ENCODE measurements around the gene ACTBL2. TPM values are rescaled to one million over a fixed set of nuclear protein-coding genes. Genes with fewer than 3 reads are reported as not detected.
"Not testable (repeated sequence)": the region's sequence is repeated elsewhere in the genome, so short reads cannot be mapped to it uniquely, and the experiment has no call there.

The ACTBL2 gene
- polyA plus RNA-seq, 3 donors = not detected

DNA sequence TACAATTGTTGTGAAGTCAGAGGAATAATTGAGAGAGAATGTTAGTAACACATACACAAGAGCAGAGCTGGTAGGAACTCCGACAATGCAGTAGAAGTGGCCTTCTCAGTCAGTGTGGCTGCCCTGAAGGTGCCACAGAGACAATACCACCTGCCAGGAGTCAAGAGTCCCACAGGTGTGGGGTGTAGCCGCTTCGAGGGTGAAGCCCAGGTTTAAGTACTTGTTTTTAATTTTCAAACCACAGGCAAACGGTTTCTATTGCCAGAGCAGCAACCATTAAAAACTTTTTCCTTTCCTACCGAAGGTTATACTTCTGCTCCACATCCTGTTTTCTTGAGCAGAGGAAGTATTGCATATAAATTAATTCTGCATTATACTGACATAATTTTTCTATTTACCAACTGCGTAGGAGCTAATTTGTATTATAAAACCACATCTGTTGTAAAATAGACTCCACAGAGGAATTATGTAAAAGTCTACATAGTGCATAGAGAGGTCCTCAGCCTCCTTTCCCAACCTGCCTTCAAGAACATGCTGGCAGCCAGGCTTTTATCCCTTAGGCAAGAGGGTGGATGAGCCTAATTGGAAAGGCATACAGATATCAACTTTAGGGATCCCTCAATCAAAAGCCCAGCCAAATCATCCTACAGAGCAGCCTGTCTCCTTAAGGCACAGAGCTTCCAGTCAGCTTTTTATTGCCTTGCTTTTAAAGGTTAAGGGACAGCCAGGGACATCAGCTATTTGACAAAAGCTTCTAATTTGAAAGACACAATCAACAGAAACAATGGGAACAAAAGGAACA lies 12.9 kb upstream of the ACTBL2 start:
- DNase-seq (ENCODE audit: low read depth in 3 of 3, low spot score in 2 of 3) = no peak

DNA sequence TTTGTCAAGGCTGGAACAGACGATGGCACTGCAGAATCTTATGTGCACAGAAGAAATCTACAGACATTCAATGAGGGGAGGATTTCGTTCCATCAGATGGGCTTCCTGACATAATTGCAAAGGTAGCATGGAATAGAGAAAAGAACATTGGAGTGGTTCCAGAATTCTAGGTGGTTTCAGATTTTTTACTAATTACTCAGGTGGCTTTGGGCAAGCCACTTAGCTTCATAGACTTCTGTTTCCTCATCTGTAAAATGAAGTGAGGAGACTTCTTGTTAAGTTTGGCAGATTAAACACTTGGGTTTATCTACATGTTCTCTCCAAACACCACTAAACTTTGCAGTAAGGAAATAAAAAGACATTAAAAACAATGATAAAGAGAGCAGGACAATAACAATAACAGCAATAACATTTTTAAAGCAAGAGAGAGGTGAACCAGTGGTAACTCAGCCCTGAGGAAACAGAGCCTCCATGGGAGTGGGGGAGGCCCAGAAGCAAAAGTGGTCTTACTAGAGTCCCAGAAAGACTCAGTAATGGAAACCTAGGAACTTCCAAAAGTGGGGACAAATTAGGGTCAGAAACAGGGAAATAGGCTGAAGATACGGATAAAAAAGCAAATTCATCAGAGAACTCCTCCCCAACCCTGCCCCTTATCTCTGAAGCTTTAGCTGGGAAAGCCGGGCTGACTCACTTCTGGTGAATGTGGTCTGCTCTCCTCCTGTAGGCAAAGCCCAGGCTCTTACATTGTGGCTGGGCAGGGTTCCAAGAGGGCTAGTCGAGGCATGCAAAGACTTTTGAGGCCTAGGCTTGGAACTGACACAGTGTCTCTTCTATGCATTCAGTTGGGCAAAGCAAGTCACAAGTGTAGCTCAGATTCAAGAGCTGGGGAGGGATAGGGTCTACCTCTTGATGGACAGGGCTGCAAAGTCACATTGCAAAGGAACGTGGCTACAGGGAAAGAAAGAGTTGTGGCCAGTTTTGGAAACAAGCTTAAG lies 11.8 kb upstream of the ACTBL2 start:
- no peak for DNase-seq (ENCODE audit: low read depth in 3 of 3, low spot score in 2 of 3)

DNA sequence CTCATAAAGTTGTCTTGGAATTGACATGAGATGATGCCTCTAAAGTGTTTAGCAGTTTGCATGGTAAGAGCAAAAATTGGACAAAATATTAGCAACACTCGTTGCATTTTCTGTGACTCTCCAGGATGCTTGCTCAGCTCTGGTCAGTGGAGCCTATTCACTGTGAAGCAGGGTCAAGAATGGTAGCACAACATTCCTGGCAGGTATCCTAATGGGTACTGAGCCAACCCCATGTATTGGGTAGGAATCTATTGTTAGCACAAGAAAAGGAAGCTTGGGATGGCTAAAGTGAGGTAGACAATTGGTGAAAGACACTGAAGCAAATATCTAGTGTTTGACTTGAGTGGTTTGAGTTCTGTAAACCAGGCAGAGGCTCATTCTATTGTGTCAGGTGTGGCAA lies 10.4 kb upstream of the ACTBL2 start:
- no peak for DNase-seq (ENCODE audit: low read depth in 3 of 3, low spot score in 2 of 3)

DNA sequence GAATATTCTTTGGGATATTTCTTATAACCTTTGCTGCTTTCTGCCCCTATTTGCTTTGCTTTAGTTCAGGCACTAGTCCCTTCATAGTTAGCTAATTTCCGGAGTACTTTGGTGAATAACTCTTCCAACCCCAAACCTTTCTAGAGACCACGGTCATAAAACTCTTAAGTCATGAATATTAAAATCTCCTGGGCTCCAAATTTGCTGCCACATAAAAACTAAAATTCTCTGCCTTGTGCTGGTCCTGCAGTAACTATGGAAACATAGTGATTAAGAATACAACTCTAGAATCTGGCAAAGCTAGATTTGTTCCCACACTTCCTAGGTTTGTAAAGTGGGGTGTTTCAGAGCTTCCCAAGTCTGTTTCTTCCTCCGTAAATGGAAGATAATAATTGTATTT lies 10.0 kb upstream of the ACTBL2 start:
- no peak for DNase-seq (ENCODE audit: low read depth in 3 of 3, low spot score in 2 of 3)

- no peak for DNase-seq (ENCODE audit: low read depth in 3 of 3, low spot score in 2 of 3)
These were observed 8.9 kb upstream of the ACTBL2 start for GRCh38 chr5:57491369-57491965.

DNA sequence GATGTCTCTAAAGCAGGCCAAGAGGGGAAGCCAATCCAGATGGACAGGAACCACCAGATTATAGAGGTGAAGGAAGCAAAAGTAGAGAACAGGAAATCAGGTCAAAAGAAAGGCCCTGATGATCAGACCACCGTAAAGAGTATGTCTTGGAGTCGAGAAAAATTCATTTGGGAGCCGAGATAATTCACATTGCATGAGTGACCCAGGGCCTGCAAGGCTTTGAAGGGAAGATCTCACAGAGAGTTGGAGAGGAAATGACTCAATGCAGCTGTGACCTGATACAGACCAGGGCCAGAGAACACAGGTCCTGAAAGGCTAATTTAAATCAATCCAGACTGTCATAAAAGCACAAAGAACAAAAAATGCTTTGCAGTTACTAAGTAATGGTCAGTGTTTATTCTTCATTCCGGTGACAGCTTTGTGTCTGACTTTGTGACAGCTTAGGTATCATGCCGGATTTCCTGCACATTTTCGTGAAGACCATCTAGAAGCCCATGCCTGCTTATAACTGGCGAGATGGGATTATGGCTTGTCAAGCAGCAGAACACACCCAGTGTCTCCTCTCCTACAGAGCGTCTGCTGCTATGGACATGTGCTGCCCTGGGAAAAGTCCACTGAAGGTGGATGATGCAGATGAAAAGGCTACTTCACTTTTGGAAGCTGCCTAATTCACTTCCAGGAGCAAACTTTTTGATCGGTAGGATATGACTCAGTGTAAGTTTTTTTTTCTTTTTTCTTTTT lies 5.8 kb upstream of the ACTBL2 start:
- DNase-seq (ENCODE audit: low read depth in 3 of 3, low spot score in 2 of 3) = no peak

DNA sequence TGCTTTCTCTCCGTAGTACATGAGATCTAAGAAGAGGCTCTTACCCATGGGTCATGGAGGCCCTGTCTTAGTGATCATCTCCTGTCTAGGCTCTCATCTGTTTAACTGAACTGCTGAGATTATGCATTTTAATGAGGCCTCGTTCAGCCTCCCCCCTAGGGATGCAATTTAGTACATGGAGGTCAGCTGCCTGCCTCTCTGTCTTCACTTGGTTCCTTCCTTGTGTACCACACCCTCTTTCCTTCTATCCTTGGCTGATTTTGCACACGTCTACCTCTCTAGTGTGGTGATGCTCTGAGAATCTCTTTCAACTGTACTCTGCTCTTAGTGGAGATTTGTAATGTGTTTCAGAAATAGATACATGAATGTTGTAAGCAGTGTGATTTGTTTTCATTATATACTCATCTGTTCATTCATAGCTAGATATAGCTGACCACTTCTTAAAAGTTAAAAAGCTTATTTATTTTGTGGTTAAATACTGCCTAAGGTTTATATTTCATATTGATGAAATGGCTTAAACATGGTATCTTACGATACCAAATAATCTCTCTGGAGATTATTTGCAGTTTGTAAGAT lies 3.5 kb upstream of the ACTBL2 start:
- DNase-seq (ENCODE audit: low read depth in 3 of 3, low spot score in 2 of 3) = no peak

GRCh38 chr5:57478826-57479225 lies 3.8 kb downstream of the ACTBL2 start:
- DNase-seq (ENCODE audit: low read depth in 3 of 3, low spot score in 2 of 3) = no peak

DNA sequence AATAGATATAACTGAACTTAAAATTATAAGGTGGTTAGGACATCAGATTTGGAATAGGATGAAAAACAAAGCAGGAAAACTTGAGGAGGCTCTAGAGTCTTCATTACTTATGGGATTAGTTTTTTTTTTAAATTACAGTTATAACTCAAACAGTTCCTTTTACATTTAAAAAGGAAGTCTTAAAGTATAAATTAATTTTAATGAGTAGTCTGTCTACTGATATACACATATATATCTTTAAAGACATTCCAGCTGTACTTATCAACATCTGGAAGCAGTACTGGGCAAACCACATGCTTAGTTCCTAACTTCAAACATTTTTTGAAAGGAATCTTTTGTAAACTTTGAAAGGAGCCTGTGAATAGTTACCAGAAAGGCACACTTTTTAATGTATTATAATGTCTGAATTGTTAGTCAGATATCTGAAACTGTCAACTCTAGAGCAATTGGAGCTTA lies 6.0 kb downstream of the ACTBL2 start:
- no peak for DNase-seq (ENCODE audit: low read depth in 3 of 3, low spot score in 2 of 3)

DNA sequence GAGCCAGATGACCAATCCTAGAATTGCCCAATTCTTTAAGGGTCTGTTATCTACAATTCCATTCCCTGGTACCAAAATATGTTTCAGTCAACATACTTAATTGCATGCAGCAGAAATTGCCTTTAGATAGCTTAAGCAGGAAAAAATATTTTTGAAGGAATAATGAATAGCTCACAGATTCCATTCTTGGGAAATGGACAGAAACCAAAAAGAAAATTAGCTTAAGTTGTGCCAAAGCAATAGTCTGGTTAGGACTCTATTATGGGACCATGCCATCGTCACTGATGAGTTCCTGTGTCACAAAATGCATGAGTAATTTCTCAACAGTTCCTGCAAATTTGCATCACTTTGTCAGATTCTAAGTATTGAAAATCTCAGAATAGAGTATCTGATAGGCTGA lies 12.3 kb downstream of the ACTBL2 start:
- no peak for DNase-seq (ENCODE audit: low read depth in 3 of 3, low spot score in 2 of 3)

GRCh38 chr5:57468481-57469163 lies 14.0 kb downstream of the ACTBL2 start:
- DNase-seq (ENCODE audit: low read depth in 3 of 3, low spot score in 2 of 3) = no peak

DNA sequence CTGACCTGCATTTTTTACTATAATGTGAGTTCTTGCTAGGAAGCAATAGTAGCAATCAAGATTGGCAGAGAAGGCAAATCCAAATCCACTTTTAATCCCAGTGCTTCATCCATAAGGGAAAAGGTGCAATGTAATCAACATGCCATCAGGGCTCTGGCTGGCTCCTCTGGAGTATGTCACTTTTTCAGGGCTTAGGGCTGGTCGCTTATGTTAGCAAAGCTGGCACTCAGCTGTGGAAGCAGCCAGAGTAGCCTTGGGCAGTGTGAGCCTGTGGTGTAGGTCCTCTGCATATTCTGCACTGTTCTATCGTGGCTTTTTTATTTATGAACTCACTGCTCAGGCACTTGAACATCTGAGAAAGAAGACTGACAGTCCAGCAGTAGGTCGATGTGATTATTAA lies 16.1 kb downstream of the ACTBL2 start:
- no peak for DNase-seq (ENCODE audit: low read depth in 3 of 3, low spot score in 2 of 3)

DNA sequence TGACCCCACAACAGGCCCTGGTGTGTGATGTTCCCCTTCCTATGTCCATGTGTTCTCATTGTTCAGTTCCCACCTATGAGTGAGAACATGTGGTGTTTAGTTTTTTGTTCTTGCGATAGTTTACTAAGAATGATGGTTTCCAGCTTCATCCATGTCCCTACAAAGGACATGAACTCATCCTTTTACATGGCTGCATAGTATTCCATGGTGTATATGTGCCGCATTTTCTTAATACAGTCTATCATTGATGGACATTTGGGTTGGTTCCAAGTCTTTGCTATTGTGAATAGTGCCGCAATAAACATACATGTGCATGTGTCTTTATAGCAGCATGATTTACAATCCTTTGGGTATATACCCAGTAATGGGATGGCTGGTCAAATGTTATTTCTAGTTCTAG lies 22.6 kb downstream of the ACTBL2 start:
- not testable (repeated sequence) for DNase-seq (ENCODE audit: low read depth in 3 of 3, low spot score in 2 of 3)

DNA sequence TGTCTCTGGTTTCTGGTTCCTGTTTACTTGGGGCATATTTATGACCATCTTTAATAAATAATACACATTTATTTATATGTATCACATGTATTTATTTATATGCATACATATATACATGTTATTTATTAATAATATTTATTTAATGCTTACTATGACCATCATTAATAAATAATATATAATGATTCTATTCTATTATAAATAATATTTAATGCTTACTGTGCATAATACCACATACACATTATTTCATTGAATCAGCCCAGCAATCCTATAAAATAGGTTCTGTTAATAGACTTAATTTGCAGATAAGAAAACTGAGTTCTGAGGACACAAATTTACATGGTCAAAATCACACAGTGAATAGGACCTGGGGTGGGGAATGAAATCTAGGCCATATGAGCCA lies 24.2 kb downstream of the ACTBL2 start:
- no peak for DNase-seq (ENCODE audit: low read depth in 3 of 3, low spot score in 2 of 3)

DNA sequence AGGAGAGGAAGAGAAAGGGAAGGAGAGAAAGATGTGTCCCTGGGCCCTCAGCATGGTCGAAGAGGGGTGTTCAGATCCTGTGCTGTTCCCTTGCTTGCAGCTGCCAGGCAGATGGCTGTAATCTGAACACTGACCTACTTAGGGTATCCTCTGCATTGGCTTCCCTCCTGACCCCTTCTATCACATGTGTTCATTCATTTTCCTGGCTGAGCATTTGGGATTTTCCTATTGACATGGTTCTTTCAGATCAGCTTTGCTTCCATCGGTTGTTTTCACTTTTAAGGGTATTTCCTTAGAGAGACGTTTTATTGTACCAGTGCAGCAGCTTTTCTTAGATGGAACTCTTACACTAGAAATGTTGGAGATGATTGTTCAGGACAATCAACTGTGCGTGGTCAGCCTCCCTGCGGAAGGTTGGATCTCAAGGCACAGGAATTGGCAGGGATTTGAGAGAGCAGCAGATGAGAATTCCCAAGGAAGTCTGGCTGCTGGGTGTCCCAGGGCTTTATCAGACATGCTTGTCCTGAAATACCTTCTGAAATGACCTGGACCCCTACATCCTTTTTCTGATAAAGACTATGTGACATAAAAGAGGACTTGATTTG lies 26.0 kb downstream of the ACTBL2 start:
- no peak for DNase-seq (ENCODE audit: low read depth in 3 of 3, low spot score in 2 of 3)

- no peak for DNase-seq (ENCODE audit: low read depth in 3 of 3, low spot score in 2 of 3)
These were observed 26.8 kb downstream of the ACTBL2 start for GRCh38 chr5:57455511-57456455.

- no peak for DNase-seq (ENCODE audit: low read depth in 3 of 3, low spot score in 2 of 3)
These were observed 27.7 kb downstream of the ACTBL2 start for GRCh38 chr5:57454896-57455295.

GRCh38 chr5:57453728-57454127 lies 28.9 kb downstream of the ACTBL2 start:
- DNase-seq (ENCODE audit: low read depth in 3 of 3, low spot score in 2 of 3) = no peak
